DMS114 treated with DMSO at 0.1 percent for 48 hours (cell line): ENCODE data around the gene IPO11.

Experiments used
- DNase-seq: peaks from one replicate; lab custom pipeline; 2025; ENCODE audit not compliant: unreplicated experiment; lab: John Stamatoyannopoulos, UW

Gene IPO11

DNA sequence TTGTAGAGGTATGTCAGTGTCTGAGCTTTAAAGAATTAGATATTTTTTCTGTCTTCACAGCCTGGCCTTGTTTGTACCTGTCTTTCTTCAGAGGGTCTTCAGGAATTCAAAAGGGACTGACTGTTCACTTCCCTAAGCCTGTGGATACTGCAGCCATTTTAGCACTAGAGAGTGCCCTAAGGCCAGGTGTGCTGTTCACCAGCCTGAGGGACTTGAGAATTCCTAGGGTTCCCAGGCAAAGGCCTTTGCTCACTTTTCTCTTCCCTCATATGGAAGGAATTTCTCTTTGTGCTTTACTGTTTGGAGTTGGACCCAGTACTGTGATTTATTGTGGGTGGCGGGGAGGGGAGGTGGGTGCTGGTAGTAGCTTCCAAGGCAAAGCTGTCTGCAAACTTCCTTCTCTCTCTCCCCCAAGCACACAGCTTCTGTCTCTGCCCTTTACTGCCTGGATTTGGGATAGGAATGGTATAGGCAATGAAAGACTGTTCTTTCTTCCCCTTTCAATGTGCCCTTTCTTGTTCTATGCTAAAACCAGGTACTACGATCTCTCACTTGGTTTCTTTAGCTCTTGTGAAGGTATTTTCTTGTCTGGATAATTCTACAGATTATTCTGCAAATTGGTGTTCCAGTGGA, 156.4 kb downstream of the IPO11 start:
- no peak for DNase-seq

DNA sequence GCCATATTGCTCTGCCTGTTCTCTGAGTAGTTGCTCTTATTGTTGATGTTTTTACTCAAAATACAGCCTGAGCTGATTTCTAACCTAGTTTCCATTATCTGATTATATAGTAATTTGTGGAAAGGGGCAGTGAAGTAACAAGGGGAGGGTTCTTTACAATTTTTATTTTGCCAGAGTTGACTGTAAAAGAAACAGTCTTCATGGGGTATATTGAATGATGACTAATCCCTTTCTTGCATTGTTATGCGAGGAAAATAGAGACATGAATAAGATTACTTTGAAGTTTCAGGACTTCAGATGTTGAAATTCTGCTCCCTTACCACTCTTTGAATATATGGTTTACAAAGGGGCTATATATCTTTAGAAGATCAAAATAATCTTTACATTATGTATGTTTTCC, 156.9 kb downstream of the IPO11 start:
- DNase-seq, result no peak

DNA sequence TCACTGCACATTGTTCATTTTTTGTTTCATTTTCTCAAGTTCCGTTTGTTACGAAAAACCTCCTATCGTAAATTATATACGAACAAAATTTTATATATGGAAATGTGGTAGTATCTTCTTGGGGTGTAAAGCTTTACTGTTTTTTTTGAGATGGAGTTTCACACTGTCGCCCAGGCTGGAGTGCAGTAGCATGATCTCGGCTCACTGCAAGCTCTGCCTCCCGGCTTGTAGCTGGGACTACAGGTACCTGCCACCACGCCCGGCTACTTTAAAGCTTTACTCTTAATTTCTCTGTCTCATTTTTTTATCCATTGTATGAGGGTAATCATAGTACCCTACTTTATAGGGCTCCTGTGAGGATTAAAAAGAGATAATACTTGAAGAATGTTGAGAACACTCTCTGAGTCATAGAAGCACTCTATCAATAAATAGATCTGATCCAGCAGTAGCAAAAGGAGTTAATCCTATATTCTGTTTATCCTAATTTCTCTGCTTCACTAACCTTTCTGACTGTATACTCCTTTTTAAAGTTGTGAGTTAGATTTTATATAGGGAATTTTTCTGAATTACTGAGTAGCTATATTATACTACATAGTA, 160.5 kb downstream of the IPO11 start:
- no peak for DNase-seq

DNA sequence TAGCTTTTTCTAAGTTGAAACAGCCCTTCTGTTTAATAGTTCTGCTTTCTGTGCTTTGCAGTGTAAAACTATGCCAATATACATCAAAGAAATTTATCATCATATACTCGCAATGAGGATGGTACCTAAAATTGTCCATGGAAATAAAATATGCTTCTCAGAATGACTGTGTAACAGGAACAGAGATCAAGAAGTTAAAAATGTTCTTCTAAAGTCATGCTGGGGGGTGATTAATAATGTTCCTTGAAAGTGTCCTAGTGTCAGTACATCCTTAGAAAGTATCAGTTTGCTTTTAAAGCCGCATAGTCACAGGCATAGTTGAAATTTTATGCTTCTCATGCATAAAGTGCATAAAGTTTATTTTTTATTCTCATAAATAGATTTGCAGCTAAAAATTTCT, 162.0 kb downstream of the IPO11 start:
- DNase-seq, result no peak

DNA sequence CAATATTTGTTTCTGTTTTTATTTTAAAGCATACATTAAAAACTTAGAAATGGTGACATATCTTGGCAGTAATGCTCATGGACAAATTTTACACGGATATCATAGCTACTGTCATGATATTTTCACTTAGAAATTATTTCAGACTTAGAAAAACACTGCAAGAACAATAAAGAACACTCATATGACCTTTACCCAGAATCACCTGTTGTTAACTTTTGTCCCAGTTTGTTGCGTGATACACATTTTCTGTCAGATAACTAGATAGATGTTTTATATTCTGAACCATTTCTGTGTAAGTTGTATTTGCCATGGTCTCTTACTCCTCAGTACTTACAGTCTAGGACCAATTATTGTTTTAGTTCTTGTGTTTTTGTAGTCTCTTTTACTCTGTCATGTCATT, 162.5 kb downstream of the IPO11 start:
- no peak for DNase-seq

DNA sequence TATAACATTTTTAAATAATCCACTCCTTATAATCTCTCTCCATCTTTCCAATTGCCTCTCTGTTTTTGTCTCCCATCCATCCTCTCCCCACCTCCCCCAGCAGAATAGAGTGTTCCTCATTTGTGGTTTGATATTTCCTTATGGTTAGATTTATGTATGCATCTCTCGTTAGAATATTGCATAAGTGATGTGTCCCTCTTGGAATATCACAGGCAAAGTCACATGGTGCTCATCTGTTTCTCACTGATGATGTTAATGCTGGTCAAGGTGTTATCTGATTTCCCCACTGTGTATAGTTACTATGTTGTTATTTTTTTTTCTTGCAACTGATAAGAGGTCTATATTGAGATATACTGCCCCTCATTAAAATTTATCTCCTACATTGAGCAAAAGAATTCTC, 162.9 kb downstream of the IPO11 start:
- no peak for DNase-seq

DNA sequence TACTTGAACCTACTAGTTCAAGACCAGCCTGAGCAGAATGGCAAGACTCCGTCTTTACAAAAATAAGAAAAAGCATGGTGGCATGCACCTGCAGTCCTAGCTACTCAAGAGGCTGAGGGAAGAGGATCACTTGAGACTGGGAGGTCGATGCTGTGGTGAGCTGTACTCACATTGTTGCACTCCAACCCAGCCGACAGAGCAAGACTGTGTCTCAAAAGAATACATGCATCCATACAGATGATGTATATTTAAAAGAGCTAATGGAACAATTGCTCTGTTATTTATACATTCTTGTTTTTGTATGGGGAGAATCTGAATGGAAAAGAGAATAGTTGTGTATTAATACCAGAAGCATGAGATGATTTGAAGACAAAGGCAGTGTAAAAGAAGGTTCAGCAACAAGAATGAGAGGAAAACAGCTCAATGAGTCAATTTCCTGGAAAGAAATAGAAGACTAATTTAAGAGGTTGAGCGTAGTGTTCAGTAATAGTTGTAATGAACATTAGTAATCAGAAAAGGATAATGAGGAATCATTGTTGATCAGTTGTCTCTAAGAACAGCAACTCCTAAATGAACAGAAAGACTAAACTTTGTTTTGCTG, 164.1 kb downstream of the IPO11 start:
- DNase-seq, result no peak

DNA sequence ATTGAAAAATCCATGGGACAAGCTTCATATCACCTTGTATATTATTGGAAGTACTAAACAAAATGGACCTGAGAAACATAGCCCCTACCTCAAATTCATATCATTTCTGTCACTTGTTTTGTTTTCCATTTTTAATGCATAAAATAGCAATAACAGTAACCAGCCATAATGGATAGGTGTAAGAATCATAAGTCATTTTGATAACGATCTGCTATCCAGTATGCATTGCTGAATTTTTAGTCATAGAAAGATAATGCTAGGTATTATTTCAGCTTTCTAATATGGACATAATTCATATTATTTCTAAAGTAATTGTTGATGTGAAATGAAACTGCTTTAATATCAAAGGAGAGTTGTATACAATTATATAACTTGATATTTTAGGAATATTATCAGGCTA, 164.9 kb downstream of the IPO11 start:
- no peak for DNase-seq

DNA sequence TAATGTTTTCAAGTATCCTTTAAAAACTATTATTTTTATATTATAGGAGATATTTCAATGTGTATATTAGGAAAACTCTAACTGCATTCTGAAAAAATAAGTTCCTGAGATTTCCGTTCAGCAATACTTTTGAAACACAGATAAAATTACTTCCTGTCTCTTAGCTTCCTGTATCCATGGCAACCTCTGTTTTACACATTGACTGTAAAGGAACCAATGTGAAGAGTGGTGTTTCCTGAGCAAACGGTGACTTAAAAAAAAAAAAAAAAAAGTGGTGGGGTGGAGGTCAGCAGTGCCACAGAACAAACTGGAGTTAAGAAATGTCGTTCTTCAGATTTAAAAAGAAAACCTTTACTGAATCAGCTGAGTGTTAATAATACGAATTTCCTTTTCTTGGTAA, 166.0 kb downstream of the IPO11 start, which contains the start of gene LRRC70:
TSS of gene LRRC70 (plus strand) at position 280 of the 400 bp plus-strand sequence. CDS start 620 bp downstream, outside the sequence.
- DNase-seq, result no peak

DNA sequence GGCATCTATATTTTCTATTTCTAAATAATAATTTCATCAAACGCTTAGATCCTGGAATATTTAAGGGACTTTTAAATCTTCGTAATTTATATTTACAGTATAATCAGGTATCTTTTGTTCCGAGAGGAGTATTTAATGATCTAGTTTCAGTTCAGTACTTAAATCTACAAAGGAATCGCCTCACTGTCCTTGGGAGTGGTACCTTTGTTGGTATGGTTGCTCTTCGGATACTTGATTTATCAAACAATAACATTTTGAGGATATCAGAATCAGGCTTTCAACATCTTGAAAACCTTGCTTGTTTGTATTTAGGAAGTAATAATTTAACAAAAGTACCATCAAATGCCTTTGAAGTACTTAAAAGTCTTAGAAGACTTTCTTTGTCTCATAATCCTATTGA, 167.2 kb downstream of the IPO11 start:
- DNase-seq, result no peak

DNA sequence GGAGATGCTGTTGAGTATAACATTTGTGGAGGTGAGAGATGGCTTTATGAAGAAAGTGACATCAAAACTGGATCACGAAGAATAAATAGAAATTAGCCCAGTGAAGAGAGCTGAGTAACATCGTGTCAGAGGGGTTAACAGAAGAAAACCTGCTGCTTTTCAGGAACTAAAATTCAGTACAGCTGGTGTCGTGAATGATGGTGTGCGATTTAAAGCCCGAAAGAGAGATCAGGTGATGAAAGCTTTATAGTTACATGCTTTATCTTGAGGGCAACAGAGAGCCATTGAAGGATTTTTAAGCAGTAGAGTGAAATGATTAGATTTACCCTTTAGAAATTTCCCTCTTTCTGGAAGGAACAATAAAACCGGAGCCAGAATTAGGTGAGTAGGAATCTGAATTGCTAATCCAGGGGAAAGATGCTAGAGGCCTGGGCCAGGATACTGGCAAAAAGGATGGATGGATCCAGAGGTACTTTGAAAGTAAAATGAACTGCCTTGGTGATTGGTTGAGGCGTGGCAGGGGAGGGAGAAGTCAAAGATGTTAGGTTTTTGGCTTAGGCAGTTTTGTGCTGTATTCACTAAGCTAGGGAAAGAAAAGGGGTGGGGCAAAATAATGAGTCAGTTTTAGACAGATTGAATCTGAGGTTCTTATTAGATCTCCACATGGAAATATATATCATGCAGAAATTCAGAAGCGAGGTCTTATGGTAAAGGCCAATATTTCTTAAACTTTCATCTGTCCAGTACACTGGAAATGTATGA, 169.5 kb downstream of the IPO11 start:
- no peak for DNase-seq

DNA sequence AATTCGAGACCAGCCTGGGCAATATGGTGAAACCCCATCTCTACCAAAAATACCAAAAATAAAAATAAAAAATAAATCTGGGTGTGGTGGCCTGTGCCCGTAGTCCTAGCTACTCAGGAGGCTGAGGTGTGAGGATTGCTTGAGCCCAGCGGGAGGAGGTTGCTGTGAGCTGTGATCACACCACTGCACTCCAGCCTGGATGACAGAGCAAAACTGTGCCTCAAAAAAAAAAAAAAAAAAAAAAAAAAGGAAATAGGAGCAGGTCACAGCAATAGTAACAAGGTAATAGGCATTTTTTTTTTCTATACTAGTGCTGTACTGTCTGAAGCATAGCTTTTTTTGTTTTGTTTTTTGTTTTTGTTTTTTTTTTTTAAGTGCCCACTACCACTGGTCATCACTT, 171.8 kb downstream of the IPO11 start:
- no peak for DNase-seq

DNA sequence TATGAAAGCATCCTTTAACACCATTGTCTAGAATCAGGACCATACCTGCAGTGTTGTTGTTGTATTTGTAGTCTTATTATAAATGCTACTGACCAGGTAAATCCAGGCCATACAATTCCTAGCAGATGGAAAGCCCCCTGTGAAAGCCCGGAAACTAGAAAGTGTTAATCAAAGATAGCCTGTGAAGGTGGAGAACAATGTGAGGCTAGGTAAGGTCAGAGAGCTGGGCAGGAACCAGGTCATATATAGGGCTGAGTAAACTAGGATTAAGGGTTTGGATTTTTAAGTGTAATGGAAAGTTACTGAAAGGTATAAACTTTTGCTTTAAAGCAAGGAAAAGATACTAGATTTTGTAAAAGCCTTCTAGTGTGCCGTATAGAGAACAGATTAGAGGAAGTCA, 172.7 kb downstream of the IPO11 start:
- no peak for DNase-seq

DNA sequence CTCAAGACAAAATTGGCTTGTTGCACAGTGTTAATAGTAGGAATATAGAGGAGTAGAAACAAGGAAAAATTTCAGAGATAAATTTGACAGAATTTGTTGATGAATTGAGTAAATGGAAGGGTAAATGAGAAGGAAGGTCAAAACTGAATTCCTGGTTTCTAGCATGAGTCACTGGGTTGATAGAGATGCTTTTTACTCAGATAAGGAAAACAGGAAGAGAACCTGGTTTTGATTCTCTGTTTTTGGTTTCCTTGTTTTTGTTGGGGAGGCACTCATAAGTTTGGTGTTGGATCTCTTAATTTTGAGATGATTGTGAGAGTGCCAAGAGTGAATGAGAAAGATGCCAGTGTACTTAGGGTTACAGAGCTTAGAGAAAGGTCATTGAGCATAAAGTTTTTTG, 173.2 kb downstream of the IPO11 start:
- no peak for DNase-seq

DNA sequence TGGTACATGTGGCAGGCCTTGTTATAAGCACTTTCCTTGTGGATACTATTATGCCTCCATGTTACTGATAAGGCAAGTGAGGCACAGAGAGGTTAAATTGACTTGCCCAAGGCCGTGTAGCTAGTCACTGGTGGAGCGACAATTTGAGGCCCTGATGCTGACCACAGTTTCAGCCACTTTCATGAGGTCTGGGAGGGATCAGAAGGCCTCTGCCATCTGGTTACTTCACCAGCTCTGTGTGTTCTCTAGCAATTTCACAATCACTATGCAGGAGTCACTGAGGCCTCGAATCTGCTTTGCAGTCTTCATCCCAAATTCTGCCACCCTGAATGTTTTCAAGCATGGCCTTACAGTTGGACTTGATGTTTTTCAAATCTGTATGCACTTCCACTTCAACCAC, 175.2 kb downstream of the IPO11 start:
- DNase-seq, result no peak

DNA sequence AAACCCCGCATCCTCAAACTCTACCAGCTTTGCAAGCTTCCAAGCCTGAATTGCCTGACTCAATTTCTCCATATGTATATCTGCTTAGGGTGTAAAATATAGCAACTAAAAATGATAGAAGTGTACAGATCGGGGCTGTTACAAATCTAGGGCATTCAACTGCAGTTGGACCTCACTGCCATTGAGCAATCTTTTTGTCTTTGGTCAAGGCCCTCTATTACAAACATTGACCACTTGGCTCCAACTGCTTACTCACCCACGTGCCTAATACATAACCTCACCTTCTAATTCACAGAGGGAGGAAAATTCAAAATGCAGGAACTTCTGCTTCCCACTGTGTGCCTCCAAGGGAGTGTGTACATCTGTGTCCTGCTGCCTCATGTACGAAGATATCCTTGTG, 176.1 kb downstream of the IPO11 start:
- DNase-seq, result no peak

DNA sequence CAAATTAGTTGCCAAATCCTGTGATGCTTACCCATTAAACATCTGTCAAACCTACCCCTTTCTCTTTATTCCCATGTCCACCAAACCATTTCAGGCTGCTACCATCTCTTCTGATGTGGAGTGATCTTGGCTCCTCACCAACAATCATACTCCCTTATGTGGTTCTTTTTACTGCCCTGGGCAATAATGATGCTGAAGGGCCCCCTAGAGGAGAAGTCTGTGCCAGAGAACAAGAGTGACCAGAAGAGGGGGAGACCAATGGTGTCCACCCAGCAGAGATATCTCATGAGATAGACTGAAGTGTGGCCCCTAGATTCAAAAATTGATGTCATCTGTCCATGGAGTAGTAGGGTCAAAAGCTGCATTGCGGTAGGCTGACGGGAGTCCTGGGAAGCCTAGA, 176.9 kb downstream of the IPO11 start:
- no peak for DNase-seq

DNA sequence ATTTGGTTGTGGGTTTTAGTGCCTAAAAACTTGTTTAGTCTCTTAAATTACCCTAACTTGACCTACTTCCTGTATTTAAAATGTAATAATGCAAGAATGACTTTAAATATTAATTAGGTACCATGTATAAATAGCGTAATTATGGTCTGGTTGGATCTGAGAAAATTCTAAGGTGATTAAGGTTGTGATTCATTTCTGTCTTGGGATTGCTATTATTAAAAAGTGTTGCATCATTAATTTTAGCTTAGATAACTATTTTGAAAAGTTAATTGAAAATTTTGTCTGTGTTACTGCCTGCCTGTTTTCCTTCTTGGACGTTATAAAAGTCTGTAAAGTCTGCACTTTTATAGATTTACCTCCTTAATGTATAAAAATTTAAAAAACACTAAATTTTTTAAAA, 177.8 kb downstream of the IPO11 start:
- DNase-seq, result no peak

DNA sequence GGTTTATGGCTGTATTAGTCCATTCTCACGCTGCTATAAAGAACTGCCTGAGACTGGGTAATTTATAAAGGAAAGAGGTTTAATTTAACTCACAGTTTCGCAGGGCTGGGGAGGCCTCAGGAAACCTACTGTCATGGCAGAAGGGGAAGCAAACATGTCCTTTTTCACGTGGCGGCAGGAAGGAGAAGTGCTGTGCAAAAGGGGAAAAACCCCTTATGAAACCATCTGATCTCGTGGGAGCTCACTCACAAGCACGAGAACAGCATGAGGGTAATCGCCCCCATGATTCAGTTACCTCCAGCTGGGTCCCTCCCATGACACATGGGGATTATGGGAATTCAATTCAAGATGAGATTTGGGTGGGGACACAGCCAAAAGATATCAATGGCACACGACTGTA, 180.0 kb downstream of the IPO11 start:
- no peak for DNase-seq

DNA sequence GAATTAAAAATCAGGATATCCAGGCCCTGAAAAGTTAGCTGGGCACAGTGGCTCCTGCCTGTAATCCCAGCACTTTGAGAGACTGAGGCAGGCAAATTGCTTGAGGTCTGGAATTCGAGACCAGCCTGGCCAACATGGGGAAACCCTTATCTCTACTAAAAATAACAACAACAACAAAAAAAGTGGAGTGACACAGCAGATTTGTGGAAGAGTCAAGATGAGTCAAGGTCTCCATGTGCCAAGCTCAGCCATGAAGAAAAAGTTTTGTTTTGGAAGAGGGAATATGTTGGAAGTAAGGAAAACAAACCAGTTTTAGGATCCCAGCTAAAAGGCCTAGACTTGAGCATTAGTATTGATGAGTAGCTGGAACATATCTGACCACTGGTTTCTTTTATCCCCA, 180.8 kb downstream of the IPO11 start:
- no peak for DNase-seq

DNA sequence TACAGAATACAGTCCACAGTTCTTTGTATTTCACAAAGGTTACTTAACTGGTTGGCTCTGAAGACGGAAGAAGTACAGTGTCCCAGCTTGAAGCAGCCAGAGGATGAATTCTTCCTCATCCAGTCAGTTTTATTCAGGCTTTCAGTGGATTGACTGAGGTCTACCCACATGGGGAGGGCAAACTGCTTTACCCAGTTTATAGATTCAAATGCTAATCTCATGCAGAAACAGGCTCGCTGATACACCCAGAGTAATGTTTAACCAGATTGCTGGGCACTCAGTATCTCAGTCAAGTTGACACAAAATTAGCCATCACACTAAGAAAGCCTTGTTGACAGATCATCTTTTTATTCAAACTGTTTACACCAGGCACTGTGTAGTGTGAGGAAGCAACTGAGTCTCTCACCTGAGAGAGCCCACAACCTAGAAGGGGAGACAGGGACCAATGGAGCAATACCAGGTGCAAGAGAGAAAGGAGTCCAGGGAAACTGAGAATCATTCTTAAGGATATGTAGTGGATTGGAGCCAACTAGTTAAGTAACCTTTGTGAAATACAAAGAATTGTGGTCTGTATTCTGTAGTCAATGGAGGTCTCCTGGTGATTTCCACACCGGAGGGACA, 181.9 kb downstream of the IPO11 start:
- no peak for DNase-seq

DNA sequence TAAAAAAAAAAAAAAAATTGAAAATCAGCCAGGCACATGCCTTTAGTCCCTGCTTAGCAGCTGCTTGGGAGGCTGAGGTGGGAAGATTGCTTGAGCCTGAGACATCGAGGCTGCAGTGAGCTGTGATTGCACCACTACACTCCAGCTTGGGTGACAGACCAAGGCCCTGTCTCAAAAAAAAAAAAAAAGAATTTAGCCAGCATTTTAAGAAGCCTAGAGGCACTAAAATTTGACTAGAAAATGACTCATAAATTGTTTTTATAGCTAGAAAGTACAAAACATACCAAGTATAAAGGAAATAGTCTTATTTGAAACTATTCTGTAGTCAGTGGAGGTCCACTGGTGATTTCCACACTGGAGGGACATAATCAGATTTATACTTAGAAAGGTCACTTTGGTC, 183.5 kb downstream of the IPO11 start:
- DNase-seq, result no peak
